HG03108 (cell line): ENCODE measurements around the gene PCDHAC2.

Experiments
- ATAC-seq: cut with Tn5 transposase; IDR thresholded peaks from one replicate; pipeline ENCODE4 v1.9.1; 2021; ENCODE audit warnings: moderate library complexity; ENCODE audit not compliant: unreplicated experiment

The PCDHAC2 gene, protein sequence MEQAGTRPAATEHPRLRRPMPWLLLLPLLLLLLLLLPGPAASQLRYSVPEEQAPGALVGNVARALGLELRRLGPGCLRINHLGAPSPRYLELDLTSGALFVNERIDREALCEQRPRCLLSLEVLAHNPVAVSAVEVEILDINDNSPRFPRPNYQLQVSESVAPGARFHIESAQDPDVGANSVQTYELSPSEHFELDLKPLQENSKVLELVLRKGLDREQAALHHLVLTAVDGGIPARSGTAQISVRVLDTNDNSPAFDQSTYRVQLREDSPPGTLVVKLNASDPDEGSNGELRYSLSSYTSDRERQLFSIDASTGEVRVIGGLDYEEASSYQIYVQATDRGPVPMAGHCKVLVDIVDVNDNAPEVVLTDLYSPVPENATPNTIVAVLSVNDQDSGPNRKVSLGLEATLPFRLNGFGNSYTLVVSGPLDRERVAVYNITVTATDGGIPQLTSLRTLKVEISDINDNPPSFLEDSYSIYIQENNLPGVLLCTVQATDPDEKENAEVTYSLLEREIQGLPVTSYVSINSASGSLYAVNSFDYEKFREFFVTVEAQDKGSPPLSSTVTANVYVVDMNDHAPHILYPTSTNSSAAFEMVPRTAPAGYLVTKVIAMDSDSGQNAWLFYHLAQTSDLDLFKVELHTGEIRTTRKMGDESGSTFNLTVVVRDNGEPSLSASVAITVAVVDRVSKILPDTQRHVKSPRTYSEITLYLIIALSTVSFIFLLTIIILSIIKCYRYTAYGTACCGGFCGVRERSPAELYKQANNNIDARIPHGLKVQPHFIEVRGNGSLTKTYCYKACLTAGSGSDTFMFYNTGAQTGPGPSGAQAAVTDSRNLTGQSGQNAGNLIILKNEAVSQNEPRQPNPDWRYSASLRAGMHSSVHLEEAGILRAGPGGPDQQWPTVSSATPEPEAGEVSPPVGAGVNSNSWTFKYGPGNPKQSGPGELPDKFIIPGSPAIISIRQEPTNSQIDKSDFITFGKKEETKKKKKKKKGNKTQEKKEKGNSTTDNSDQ

DNA sequence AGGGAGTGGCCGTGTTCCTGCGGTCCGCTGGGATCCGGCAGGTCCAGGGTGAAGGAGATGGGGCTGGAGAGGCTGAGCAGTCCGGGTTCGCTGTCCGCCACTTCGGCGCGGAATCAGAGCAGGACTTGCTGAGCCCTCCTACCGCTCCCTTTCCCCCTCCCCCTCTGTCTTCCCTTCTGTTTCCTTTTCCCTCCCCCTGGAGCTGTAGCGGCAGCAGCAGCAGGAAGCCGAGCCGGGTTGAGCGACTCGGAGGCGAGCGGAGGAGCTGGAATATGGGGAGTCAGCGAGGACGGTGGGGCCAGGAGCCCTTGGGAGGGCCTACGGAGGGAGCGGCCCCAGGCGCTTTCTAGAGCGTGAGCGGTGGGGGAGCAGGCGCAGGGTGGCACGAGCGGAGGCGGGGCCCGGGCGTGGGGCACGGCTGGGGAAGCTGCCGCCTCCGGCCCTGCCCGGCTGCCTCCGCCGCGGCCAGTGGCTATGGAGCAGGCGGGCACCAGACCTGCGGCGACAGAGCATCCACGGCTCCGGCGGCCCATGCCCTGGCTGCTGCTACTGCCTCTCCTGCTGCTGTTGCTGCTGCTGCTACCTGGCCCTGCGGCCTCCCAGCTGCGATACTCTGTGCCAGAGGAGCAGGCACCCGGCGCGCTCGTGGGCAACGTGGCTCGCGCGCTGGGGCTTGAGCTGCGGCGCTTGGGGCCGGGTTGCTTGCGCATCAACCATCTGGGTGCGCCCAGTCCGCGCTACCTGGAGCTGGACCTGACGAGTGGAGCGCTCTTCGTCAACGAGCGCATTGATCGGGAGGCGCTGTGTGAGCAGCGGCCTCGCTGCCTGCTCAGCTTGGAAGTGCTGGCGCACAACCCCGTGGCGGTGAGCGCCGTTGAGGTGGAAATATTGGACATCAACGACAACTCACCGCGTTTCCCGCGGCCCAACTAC lies at the start of gene PCDHAC2:
TSS of gene PCDHAC2 (plus strand) at position 184 of the 933 bp plus-strand sequence. CDS start at position 475, 291 bp downstream.
- ATAC-seq: no peak

DNA sequence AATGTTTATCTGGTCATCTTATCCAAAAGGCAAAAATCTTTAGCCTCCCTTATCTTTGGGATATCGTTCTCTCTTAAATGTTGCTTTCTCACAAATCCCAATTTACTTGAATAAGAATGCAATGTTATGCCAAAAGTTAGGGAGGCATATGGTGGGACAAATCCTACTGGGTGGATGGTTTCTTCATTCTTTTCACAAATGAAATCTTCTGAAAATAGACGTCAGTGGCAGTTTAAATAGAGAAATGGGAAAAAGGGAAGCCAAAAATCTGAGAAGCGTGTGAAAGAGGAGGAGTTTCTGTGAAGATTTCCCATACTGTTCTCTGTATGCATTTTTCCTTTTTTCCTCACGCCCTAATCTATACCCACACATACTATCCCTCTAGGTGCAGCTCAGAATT lies 42.7 kb upstream of the PCDHAC2 start:
- no peak for ATAC-seq

DNA sequence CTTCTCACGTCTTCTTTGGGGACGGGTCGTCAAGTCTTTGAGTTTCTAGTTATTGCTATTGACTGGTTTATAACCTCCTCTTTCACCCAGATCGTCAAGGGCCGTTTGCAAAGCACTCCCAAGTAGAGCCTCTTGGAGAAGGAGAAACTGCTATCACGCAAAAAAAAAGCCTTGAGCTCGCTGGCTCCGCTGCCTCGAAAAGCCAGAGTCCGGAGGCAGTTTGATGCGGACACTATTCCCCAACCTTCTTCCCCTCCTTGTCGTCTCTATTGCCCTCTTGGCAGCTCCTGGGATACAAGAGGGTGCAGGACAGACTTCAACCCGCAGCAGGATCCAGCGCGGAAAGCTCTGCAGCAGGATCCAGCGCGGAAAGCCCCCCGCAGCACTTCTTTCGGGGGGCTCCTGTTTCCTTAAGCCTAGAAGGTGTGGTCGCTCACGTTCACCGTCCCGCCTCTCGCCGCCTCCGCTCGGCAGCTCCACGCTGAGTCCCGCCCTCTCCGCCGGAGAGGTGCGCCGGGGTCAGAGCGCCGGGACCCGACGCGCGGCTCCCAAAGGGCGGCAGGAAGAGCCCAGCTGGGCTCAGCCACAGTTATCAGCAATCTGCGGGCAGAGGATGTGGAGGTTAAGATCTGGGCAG lies 40.4 kb upstream of the PCDHAC2 start, which contains the start of gene PCDHAC1:
TSS of gene PCDHAC1 (plus strand) at position 494 of the 637 bp plus-strand sequence. CDS start 594 bp downstream, outside the sequence.
- no peak for ATAC-seq

DNA sequence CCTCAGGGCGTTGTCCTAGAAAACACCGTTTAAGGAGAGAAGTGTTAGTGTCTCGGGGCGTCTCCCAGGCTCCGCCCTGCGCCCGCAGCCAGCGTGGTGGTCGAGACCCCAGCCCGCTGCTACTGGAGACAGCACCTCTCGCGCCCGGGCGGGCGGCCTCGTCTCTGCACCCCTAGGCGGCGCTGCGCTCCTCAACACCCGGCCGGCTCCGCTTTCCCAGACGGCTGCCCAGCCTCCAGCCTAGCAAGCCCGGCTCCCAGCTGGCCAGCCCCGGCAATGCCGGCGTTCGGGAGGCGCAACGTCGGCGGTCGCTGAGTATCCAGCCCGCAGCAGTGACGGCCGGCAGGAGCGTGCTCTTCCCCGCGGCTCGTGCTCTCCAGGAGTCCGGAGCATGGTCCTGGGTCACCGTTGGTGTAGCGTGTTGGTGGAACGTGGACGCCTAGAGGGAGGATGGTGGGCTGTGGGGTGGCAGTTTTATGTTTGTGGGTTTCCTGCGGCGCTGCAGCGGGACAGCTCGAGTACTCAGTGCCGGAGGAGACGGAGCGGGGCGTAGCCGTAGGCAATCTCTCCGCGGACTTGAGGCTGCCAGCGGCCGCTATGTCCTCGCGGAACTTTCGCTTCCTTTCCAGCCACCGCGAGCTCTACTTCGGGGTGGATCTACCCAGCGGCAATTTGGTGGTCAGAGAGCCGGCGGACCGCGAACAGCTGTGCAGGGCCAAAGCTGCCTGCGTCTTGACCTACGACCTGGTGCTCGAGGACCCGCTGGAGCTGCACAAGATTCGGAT lies 39.6 kb upstream of the PCDHAC2 start:
- ATAC-seq: no peak

DNA sequence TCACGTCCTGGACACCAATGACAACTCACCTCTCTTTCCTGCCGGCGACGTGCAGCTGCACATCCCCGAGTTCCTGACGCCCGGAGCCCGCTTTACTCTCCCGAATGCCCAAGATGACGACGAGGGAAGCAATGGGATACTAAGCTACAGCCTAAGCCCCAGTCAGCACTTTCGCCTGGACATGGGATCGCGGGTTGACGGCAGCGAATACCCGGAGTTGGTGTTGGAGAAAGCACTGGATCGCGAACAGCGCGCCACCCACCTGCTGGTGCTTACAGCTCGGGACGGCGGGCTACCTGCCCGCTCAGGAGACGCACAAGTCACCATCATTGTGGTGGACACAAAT lies 39.1 kb upstream of the PCDHAC2 start:
- ATAC-seq: no peak

DNA sequence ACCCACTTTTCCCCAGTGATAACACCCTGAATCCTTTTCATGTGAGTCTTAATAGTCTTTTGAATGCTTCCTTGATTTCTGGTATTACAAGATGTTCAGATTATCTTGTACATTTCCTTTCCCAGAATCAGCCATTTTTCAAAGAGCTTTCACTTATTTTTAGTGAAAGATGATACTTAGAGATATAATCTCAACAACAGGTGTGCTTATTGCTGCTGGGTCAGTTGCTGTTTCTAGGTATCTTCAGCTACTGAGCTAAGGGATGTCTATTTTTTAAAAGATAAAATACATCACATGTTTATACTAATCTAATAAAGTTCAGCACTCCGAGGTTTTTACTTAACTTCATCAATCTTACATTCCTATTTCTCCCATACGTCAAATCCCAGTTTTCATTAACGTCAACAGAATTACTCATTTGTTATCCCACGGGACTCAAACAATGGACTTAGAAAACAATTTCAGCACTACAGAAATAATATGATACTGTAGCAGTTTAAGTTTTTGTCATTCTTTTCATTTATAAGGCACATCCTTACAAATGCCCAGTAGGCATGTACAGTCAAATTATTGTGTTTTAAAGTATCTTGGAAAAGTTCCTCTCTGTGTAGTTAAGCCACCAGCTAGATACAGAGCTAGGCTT lies 31.2 kb upstream of the PCDHAC2 start:
- no peak for ATAC-seq

DNA sequence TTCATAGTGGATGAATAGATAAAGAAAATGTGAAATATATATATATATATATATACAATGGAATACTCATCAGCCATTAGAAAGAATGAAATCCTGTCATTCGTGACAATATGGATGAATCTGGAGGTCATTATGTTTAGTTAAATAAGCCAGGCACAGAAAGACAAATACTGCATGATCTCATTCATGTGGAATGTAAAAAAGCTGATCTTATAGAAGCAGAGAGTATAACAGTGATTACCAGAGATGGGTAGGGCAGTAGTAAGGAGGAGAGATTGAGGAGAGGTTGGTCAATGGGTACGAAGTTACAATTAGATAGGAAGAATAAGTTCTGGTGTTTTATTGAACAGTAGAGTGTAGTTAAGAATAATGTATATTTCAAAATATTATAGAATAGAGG lies 19.7 kb upstream of the PCDHAC2 start:
- ATAC-seq: no peak

DNA sequence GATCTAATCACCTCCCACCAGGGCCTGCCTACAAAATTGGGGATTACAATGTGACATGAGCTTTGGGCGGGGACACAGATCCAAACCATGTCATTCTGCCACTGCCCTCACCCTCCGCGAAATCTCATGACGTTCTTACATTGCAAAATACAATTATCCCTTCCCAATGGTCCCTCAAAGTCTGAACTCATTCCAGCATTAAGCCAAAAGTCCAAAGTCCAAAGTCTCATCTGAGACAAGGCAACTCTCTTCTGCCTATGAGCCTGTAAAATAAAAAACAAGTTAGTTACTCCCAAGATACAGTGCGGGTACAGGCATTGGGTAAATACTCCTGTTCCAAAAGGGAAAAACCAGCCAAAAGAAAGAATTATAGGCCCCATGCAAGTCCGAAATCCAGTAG lies 14.6 kb upstream of the PCDHAC2 start:
- no peak for ATAC-seq

DNA sequence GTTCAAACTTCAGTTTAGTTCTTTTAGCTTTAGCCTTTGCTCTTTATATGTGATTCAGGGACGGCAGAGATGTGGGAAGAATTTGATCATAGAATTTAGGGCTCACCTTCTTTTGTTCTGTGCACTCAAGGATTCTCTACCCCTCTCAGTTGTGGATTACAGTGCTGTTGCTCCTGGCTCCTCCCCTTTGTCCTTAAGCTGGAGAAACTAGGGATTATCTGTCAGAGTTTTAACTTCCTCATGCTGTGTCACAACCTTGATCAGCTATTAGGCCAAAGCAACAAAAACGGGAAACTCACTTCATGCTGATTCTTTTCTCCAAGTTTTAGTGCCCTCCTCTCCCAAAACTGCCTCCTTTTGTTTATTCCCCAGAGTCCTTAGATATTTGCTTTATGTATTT lies 13.0 kb upstream of the PCDHAC2 start:
- no peak for ATAC-seq

DNA sequence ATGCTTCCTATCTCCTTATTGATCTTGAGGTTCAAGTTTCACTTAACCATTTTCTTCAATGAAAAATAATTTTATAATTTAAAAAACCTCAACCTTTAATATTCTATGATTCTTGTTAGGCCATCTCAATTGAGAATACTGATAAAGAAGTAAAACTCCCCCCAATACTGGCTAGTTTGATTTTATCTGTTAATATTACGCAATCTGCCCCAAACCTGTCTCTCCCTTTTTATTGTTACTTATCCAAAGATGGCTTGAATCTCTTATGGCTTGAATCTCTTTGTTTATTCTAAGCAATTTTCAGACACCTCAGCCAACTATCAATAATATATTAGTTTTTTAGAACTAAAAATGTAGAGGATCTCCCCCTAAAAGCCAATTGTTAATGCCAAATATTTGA lies 4.1 kb upstream of the PCDHAC2 start:
- ATAC-seq: no peak

DNA sequence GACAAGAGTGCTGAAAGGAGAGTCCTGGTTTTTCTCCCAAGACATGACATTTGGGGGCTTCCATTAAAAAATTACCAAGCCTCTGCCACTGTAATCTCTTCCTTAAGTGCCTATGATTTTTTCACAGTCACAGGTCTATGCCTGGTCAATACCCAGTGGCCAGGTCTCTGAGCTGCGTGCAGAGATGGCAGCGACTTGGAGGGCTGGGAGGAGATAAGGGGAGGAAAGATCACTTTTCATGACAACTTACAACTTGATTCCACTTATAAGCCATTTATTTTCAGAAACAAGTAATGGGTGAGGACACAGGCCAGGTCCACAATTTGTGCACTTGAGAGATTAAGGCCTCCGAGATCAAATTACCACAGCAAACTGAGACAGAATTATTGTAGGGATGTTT lies 1.9 kb upstream of the PCDHAC2 start:
- no peak for ATAC-seq

DNA sequence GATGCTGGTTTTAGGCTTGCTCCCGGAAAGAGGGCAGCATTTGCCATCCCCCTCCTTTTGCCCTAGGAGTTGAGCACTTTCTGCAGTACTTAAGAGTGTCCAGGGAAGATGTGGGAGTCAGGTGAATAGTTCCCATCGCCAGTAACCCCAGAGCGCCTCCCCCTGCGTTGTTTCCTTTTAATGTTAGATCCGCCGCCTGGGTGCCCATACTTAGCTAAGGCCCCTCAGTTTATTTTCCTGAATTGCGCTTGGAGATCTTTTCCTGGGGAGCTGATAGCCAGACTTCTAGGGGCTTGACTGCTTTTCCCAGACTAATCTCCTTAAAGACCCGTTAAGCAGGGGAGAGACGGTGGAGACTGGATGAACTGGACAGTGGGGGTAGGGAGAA lies 377 bp upstream of the PCDHAC2 start:
- no peak for ATAC-seq

DNA sequence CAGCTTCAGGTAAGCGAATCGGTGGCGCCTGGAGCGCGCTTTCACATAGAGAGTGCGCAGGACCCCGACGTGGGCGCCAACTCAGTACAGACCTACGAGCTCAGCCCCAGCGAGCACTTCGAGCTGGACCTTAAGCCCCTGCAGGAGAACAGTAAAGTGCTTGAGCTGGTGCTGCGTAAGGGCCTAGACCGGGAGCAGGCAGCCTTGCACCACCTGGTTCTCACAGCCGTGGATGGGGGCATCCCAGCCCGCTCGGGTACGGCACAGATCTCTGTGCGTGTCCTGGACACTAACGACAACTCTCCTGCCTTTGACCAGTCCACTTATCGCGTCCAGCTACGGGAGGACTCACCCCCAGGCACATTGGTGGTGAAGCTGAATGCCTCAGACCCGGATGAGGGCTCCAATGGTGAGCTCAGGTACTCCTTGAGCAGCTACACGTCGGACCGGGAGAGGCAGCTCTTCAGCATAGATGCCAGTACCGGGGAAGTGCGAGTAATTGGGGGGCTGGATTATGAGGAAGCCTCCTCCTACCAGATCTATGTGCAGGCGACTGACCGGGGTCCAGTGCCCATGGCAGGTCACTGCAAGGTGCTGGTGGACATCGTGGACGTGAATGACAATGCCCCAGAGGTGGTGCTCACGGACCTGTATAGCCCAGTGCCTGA lies 1.1 kb downstream of the PCDHAC2 start:
- ATAC-seq: no peak

DNA sequence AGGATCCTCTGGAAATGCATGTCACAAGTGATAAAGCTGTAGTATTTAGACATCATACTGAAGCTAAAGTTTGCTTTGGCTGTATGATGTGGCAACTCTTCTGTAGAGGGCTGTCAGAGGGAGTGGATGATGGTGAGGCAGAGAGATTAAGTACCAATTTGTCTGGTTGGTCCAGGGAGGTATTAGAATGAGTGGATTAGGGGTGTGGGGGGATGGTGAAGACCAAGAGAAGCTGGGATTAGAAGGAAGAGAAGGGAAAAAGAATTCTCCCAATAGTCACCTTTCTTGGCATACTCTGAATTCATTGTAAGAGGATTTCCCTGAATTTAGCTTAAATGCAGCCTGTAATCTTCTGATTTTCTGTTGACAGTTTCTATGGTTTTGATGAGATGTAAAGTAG lies 3.6 kb downstream of the PCDHAC2 start:
- ATAC-seq: no peak

DNA sequence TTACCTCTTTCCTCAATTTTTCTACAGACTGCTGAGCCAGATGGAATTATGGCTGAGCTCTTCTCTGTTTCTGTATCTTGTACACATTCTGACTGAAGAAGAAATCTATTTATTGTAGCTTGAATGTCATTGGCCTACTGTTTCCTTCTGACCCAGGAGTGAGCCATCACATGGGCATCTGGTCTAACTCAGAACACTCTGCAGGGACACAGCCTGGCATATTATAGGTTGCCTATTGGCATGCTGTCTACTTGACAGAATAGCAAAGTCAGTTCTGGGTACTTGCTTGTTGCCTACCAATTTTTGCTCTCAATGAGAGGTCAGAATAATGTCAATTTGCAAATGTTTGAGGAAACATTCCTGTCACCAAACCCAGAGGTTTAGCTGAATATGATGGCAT lies 7.3 kb downstream of the PCDHAC2 start:
- ATAC-seq: no peak

DNA sequence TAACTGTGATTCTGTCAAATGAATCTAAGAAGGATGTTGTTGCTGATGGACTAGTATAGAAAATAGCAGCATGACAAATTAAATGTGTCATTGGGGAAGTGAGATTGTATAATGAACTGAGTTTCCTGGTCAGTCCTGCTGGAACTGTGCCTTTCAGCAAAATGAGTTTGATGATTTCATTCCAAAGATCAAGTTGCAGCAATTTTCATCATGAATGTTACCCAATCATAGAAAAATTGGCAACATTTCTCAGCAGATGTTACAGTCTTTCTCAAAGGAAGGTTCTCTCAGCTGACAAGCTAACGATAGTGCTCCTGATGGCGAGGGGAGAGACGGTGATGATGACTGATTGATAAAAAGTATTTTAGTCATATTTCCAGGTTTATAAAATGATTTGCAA lies 10.7 kb downstream of the PCDHAC2 start:
- no peak for ATAC-seq

DNA sequence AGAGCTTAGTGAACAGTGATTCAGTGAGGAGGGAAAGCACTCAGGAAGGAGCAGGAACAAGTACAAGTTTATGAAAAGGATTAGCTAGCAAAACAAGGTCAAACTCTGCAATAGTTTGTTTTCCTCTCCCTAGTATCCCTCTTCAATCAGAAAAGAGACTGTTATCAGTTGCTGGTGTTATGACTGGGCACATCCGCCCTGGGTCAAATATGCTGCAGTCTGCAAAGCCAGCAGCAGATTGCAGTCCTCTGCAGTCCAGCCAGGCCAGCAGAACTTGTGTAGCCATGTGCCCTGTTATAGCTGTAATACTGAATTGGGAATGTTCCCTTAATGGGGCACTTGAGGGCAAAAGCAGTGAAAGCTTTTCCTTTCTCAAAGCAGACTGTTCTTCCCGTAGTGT lies 12.0 kb downstream of the PCDHAC2 start:
- ATAC-seq: no peak

DNA sequence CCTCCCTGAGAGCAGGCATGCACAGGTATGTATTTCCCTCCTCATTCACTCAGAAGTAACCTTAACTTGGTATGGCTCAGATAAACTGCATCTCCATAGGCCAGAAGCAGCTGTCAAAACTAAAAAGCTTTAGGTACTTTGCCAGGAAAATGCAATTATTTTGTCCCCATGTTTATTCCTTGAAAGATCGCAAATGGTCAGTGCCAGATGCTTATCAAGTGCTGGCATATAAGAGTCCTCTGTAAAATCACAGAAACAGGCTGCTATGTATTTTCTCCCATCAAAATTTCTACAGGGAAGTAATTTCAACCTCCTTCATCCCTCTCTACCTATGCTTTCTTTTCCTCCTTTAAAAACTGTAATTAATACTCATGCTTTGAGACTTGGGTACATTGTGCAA lies 12.7 kb downstream of the PCDHAC2 start:
- ATAC-seq: no peak
